Liver (tissue), 9 donors: ENCODE results near the gene CRLF1. TPM values are rescaled to one million over a fixed set of nuclear protein-coding genes. Genes with fewer than 3 reads are reported as not detected.

Experiments used
- DNase-seq: peaks from one replicate; pipeline ENCODE4 v3.0.0-alpha.2; 2017; ENCODE audit warnings: low spot score
- H3K27ac ChIP-seq, 2 donors: one replicate each; pipeline ENCODE4 v1.7.0; 2013; ENCODE audit warnings: inconsistent platforms in 2 of 2, low read length in 2 of 2, control low read depth in 1 of 2, low read depth in 1 of 2, mild to moderate bottlenecking in 1 of 2
- H3K27me3 ChIP-seq, 4 donors: one replicate each; pipeline versions ENCODE4 v1.6.1 to v1.7.0; 2013; ENCODE audit warnings: low read length in 3 of 4, inconsistent platforms in 1 of 4, mild to moderate bottlenecking in 1 of 4, moderate library complexity in 1 of 4; ENCODE audit not compliant: control insufficient read depth in 4 of 4, insufficient read depth in 4 of 4
- H3K36me3 ChIP-seq, 4 donors: one replicate each; pipeline versions ENCODE4 v1.6.1 to v1.7.0; 2013; ENCODE audit warnings: low read length in 3 of 4, mild to moderate bottlenecking in 3 of 4, low read depth in 1 of 4, moderate library complexity in 1 of 4; ENCODE audit not compliant: control insufficient read depth in 4 of 4, insufficient read depth in 3 of 4
- H3K4me1 ChIP-seq, 4 donors: one replicate each; pipeline versions ENCODE4 v1.6.1 to v1.7.0; 2013; ENCODE audit warnings: low read length in 3 of 4, mild to moderate bottlenecking in 3 of 4, moderate library complexity in 1 of 4; ENCODE audit not compliant: control insufficient read depth in 4 of 4, insufficient read depth in 4 of 4
- H3K4me3 ChIP-seq, 3 donors: one replicate each; pipeline versions ENCODE4 v1.6.1 to v1.7.0; 2013; ENCODE audit warnings: low read length in 3 of 3, control low read depth in 1 of 3, low read depth in 1 of 3, mild to moderate bottlenecking in 1 of 3
- H3K9ac ChIP-seq, 2 donors: one replicate each; pipeline ENCODE4 v1.7.0; 2013; ENCODE audit warnings: low read length in 2 of 2, mild to moderate bottlenecking in 2 of 2, moderate library complexity in 2 of 2, control low read depth in 1 of 2, low read depth in 1 of 2
- H3K9me3 ChIP-seq, 4 donors: one replicate each; pipeline versions ENCODE4 v1.6.1 to v1.7.0; 2013; ENCODE audit warnings: low read length in 3 of 4; ENCODE audit not compliant: control insufficient read depth in 4 of 4
- EGR1 ChIP-seq, 2 donors: IDR thresholded peaks; 2 replicates each; pipeline ENCODE4 v1.6.1; 2016 to 2018; ENCODE audit warnings: antibody characterized with exemption in 2 of 2, low read depth in 2 of 2
- FOXA1 ChIP-seq: IDR thresholded peaks from 2 replicates; pipeline ENCODE4 v1.6.1; 2016; ENCODE audit warnings: antibody characterized with exemption
- FOXA2 ChIP-seq: IDR thresholded peaks from 2 replicates; pipeline ENCODE4 v1.6.1; 2016; ENCODE audit warnings: antibody characterized with exemption
- GABPA ChIP-seq, 2 donors: IDR thresholded peaks in 1 of 2; conservative IDR thresholded peaks in 1 of 2; 2 replicates each; pipeline ENCODE4 v1.6.1; 2016; ENCODE audit warnings: antibody characterized with exemption in 2 of 2, mild to moderate bottlenecking in 1 of 2, moderate library complexity in 1 of 2
- HNF4A ChIP-seq, 2 donors: conservative IDR thresholded peaks; 2 replicates each; pipeline ENCODE4 v1.6.1; 2016; ENCODE audit warnings: antibody characterized with exemption in 2 of 2, mild to moderate bottlenecking in 2 of 2
- HNF4G ChIP-seq: IDR thresholded peaks from 2 replicates; pipeline ENCODE4 v1.6.1; 2016; ENCODE audit warnings: antibody characterized with exemption
- JUND ChIP-seq, 2 donors: IDR thresholded peaks; 2 replicates each; pipeline ENCODE4 v1.6.1; 2016; ENCODE audit warnings: antibody characterized with exemption in 2 of 2
- NR2F2 ChIP-seq: IDR thresholded peaks from 2 replicates; pipeline ENCODE4 v1.6.1; 2016; ENCODE audit warnings: antibody characterized with exemption
- RAD21 ChIP-seq, 2 donors: IDR thresholded peaks; 2 replicates each; pipeline ENCODE4 v1.6.1; 2016; ENCODE audit warnings: antibody characterized with exemption in 2 of 2, mild to moderate bottlenecking in 2 of 2
- TAF1 ChIP-seq: conservative IDR thresholded peaks from 2 replicates; pipeline ENCODE4 v1.6.1; 2016; ENCODE audit warnings: antibody characterized with exemption, mild to moderate bottlenecking
- YY1 ChIP-seq: IDR thresholded peaks from 2 replicates; pipeline ENCODE4 v1.6.1; 2016; ENCODE audit warnings: antibody characterized with exemption, mild to moderate bottlenecking
- WGBS: extraction: QIAGEN DNeasy Blood & Tissue Kit; methylation state at CpG from one replicate; pipeline ENCODE4 v1.1.7; 2013; 5-methylcytosine and 5-hydroxymethylcytosine counted together
- polyA plus RNA-seq, 2 donors: library from polyadenylated mRNA; stranded (reverse) in 1 of 2; unstranded in 1 of 2; fragments of 200-250 nt in 1 of 2; fragments of >200 nt in 1 of 2; fragmentation: Nextera tagmentation in 1 of 2; extraction: Ambion mirVana in 1 of 2; gene quantifications; one replicate each; pipeline versions ENCODE4 v1.2.1 to v1.2.3, GENCODE V29; 2013 to 2015
- total RNA-seq, 2 donors: library from RNA; depleted of rRNA; stranded (reverse); fragments of >200 nt; gene quantifications; one replicate each; pipeline ENCODE4 v1.2.3, GENCODE V29; 2014
- TF ChIP-seq, protein P1 (sequence below): IDR thresholded peaks from 2 replicates; pipeline ENCODE4 v1.6.1; 2016; ENCODE audit warnings: antibody characterized with exemption
- TF ChIP-seq, protein P2 (sequence below): fragments of 150-350 bp; IDR thresholded peaks from 2 replicates; pipeline ENCODE4 v1.5.1; 2017; ENCODE audit warnings: improper control_type of control experiment, low read depth, low read length; ENCODE audit not compliant: missing input control
- TF ChIP-seq, protein P3 (sequence below): IDR thresholded peaks from 2 replicates; pipeline ENCODE4 v1.6.1; 2016; ENCODE audit warnings: antibody characterized with exemption
- TF ChIP-seq, protein P4 (sequence below): IDR thresholded peaks from 2 replicates; pipeline ENCODE4 v1.6.1; 2016; ENCODE audit warnings: antibody characterized with exemption, mild to moderate bottlenecking
- donor health status: healthy.
- donor health status: healthy.
- donor health status: healthy.
- donor health status: healthy.
- donor health status: healthy.

The CRLF1 gene
- total and polyA plus RNA-seq, 4 donors: 0.49 to 1.9 (median 1.6) TPM; not detected in 1

DNA sequence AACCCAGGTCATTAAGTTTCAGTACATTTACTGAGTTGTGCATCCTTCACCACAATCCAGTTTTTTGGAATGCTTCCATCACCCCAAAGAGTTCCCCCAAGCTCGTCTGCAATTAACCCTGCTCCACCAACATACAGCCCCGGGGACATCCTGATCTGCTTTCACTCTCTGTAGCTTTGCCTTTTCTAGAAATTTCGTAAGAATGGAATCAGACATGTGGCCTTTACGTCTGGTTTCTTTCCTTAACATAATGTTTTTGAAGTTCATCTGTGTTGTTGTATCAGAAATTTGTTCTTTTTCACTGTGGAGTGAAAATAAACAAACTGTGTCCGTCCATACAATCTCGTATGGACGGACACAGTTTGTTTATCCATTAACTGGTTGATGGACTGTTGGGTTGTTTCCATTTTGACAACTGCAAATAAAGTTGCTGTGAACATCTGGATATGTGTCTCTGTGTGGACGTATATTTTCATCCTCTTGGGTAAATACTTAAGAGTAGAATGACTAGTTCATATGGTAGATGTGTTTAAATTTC is 33.2 kb upstream of the CRLF1 start:
- no peak overlapping the region for H3K9ac ChIP-seq
- no peak overlapping the region for H3K4me3 ChIP-seq
- H3K36me3 ChIP-seq: no peaks in the 10 kb centered on the region
- no peak for DNase-seq
- no peak overlapping the region for H3K27ac ChIP-seq
- peaks cover 5 to 17% (median 12%) of the 10 kb centered on the region in 4 donors for H3K4me1 ChIP-seq
- WGBS: 81% methylated on average over 8 of the region's 8 CpGs
- no peaks in the 10 kb centered on the region for H3K27me3 ChIP-seq
- H3K9me3 ChIP-seq: no peaks in the 10 kb centered on the region
- TF ChIP-seq FOXA1 (no peak), FOXA2 (no peak), JUND (IDR thresholded peaks at IDR 0.05) (no peak), YY1 (no peak), GABPA (IDR thresholded peaks at IDR 0.05 in 1 of 2, conservative IDR thresholded peaks at IDR 0.05 in 1 of 2) (no peak), HNF4A (conservative IDR thresholded peaks at IDR 0.05) (no peak), TAF1 (no peak), RAD21 (IDR thresholded peaks at IDR 0.05) (no peak), HNF4G (no peak), EGR1 (IDR thresholded peaks at IDR 0.05; ENCODE audit: low read depth in 2 of 2) (no peak), NR2F2 (no peak)
- TF ChIP-seq, protein P1, sequence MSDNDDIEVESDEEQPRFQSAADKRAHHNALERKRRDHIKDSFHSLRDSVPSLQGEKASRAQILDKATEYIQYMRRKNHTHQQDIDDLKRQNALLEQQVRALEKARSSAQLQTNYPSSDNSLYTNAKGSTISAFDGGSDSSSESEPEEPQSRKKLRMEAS: no peak
- TF ChIP-seq, protein P2, sequence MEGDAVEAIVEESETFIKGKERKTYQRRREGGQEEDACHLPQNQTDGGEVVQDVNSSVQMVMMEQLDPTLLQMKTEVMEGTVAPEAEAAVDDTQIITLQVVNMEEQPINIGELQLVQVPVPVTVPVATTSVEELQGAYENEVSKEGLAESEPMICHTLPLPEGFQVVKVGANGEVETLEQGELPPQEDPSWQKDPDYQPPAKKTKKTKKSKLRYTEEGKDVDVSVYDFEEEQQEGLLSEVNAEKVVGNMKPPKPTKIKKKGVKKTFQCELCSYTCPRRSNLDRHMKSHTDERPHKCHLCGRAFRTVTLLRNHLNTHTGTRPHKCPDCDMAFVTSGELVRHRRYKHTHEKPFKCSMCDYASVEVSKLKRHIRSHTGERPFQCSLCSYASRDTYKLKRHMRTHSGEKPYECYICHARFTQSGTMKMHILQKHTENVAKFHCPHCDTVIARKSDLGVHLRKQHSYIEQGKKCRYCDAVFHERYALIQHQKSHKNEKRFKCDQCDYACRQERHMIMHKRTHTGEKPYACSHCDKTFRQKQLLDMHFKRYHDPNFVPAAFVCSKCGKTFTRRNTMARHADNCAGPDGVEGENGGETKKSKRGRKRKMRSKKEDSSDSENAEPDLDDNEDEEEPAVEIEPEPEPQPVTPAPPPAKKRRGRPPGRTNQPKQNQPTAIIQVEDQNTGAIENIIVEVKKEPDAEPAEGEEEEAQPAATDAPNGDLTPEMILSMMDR: no peak
- TF ChIP-seq, protein P3, sequence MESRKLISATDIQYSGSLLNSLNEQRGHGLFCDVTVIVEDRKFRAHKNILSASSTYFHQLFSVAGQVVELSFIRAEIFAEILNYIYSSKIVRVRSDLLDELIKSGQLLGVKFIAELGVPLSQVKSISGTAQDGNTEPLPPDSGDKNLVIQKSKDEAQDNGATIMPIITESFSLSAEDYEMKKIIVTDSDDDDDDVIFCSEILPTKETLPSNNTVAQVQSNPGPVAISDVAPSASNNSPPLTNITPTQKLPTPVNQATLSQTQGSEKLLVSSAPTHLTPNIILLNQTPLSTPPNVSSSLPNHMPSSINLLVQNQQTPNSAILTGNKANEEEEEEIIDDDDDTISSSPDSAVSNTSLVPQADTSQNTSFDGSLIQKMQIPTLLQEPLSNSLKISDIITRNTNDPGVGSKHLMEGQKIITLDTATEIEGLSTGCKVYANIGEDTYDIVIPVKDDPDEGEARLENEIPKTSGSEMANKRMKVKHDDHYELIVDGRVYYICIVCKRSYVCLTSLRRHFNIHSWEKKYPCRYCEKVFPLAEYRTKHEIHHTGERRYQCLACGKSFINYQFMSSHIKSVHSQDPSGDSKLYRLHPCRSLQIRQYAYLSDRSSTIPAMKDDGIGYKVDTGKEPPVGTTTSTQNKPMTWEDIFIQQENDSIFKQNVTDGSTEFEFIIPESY: no peak
- TF ChIP-seq, protein P4, sequence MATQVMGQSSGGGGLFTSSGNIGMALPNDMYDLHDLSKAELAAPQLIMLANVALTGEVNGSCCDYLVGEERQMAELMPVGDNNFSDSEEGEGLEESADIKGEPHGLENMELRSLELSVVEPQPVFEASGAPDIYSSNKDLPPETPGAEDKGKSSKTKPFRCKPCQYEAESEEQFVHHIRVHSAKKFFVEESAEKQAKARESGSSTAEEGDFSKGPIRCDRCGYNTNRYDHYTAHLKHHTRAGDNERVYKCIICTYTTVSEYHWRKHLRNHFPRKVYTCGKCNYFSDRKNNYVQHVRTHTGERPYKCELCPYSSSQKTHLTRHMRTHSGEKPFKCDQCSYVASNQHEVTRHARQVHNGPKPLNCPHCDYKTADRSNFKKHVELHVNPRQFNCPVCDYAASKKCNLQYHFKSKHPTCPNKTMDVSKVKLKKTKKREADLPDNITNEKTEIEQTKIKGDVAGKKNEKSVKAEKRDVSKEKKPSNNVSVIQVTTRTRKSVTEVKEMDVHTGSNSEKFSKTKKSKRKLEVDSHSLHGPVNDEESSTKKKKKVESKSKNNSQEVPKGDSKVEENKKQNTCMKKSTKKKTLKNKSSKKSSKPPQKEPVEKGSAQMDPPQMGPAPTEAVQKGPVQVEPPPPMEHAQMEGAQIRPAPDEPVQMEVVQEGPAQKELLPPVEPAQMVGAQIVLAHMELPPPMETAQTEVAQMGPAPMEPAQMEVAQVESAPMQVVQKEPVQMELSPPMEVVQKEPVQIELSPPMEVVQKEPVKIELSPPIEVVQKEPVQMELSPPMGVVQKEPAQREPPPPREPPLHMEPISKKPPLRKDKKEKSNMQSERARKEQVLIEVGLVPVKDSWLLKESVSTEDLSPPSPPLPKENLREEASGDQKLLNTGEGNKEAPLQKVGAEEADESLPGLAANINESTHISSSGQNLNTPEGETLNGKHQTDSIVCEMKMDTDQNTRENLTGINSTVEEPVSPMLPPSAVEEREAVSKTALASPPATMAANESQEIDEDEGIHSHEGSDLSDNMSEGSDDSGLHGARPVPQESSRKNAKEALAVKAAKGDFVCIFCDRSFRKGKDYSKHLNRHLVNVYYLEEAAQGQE: no peak
